ENCODE results near the gene DDR1.
"Not testable (repeated sequence)": the region's sequence is repeated elsewhere in the genome, so short reads cannot be mapped to it uniquely, and the experiment has no call there.

DDR1 gene

DNA sequence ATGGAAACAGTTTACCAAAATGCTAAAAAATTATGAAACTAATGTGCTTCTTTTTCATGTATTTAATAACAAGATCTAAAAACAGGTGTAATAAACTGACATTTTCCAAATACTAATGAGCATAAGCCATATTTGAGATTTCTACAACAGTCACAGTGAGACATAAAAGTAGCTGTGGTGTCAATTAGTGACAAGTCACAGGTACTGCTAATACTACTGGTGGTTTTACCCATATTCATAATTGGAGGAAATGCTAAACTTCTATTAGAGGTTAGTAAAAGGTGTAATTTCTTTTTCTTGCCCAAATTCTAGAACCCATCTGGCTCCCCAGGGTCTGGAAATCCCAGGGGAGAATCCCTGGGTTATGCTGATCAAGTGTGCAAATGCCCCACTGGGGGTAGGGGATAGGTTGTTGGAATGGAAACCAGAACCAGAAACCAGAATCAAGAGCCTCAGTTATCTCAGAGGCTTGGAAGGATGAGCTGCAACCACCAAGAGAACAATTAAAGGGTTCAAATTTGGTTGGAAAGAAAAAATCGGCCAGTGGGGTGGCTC lies 16.6 kb downstream of the DDR1 start:
- peaks cover 45% of the 10 kb centered on the region for H3K36me3 ChIP-seq
- no peak overlapping the region for H3K27ac ChIP-seq

DNA sequence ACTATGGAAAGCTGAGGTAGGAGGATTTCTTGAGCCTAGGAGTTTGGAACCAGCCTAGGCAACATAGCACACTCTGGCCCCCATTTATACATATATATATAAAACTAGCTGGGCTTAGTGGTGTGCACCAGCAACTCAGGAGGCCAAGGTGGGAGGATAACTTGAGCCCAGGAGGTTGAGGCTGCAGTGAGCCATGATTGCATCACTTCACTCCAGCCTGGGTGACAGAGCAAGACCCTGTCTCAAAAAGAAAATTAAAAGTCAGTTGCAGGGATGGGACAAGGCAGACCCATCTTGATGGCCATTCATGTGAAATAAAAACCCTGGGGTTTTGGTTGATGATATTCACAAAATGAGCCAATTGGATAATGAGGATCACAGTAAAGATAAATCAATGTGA lies 17.1 kb downstream of the DDR1 start:
- no peak overlapping the region for H3K27ac ChIP-seq
- TF ChIP-seq Cebpa-rat (IDR thresholded peaks at IDR 0.05): no peak
- peaks cover 40% of the 10 kb centered on the region for H3K36me3 ChIP-seq
- H3K4me1 ChIP-seq: peaks cover 17% of the 10 kb centered on the region
- no peaks in the 10 kb centered on the region for H3K27me3 ChIP-seq
- H3K4me2 ChIP-seq: no peak overlapping the region
- no peak overlapping the region for H3K4me3 ChIP-seq
- H4K20me1 ChIP-seq: no peaks in the 10 kb centered on the region
- H3K9me3 ChIP-seq: no peaks in the 10 kb centered on the region
- H3K9ac ChIP-seq: no peak overlapping the region

More for the DNA sequence above, 16.6 kb downstream of the DDR1 start:
- Histone ChIP-seq H3K27me3 (no peaks in the 10 kb centered on the region), H3K4me1 (peaks cover 17% of the 10 kb centered on the region), H3K4me3 (no peak overlapping the region), H3K9ac (no peak overlapping the region), H4K20me1 (no peaks in the 10 kb centered on the region), H3K9me3 (no peaks in the 10 kb centered on the region), H3K4me2 (no peak overlapping the region)
- no peak for TF ChIP-seq Cebpa-rat (IDR thresholded peaks at IDR 0.05)

DNA sequence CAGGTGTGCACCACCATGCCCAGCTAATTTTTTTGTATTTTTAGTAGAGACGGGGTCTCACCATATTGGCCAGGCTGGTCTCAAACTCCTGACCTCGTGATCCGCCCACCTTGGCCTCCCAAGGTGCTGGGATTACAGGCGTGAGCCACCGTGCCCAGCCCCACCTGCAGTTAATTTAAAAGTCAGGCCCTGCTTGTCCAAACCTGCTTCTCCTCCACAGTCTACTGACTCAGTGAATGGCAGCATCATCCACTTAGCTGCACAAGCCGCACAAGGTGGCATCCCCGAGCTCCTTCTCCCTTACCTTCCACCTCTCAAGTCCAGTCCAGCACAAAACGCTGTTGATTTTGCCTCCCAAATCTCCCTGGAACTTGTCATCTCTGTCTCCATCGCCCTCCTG lies 17.9 kb downstream of the DDR1 start:
- Histone ChIP-seq H3K4me2 (peak overlapping the region; percentile 50), H3K36me3 (peaks cover 34% of the 10 kb centered on the region), H3K4me1 (peaks cover 17% of the 10 kb centered on the region), H3K27ac (0 out of 2 replicates have a peak overlapping the region, but pooled peaks have one; percentile 40)
- not testable (repeated sequence) for H3K27me3 ChIP-seq, H4K20me1 ChIP-seq, H3K9me3 ChIP-seq, H3K4me3 ChIP-seq, H3K9ac ChIP-seq

DNA sequence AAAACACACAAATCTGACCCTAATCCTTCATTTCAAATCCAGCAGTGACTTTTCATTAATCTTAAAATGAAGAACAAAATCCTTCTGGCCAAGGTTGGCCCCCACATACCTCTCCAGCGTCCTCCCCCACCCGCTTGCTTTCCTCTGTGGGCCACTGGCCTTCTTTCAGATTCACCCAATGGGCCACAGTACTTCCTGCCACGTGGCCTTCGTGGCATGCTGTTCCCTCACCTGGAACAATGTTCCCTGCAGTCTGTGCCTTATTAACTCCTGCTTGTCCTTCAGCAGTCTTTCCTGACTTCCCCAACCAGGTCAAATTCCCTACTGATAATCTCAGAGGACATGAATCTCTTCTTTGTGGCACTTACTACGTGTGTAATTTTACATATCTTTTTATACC lies 18.4 kb downstream of the DDR1 start:
- Histone ChIP-seq H3K9ac (no peak overlapping the region), H3K4me2 (peak overlapping the region; percentile 50), H3K4me3 (no peak overlapping the region), H3K27ac (peak overlapping the region; percentile 40; the same call in 1 of the 2 replicates), H3K36me3 (peaks cover 29% of the 10 kb centered on the region), H4K20me1 (no peaks in the 10 kb centered on the region), H3K9me3 (no peaks in the 10 kb centered on the region), H3K4me1 (peaks cover 21% of the 10 kb centered on the region), H3K27me3 (no peaks in the 10 kb centered on the region)
- no peak for TF ChIP-seq Cebpa-rat (IDR thresholded peaks at IDR 0.05)

DNA sequence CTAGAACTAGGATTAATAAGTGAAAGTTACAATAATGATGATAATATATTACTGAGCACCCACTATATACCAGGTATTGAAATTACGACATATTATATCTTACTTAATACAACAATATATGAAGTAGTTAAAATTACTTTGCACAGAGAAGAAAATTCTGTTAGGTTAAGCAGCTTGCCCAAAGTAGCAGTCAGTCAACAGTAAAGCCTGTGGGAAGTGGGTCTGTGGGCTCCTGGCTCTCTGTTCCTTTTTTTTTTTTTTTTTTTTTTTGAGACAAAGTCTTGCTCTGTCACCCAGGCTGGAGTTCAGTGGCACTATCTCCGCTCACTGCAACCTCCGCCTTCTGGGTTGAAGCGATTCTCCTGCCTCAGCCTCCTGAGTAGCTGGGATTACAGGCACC lies 18.9 kb downstream of the DDR1 start:
- Histone ChIP-seq H3K27ac (no peak overlapping the region), H3K9me3 (no peaks in the 10 kb centered on the region), H3K36me3 (peaks cover 24% of the 10 kb centered on the region), H3K9ac (no peak overlapping the region), H3K27me3 (no peaks in the 10 kb centered on the region), H3K4me2 (peak overlapping the region; percentile 50), H3K4me3 (no peak overlapping the region), H3K4me1 (peaks cover 22% of the 10 kb centered on the region), H4K20me1 (no peaks in the 10 kb centered on the region)
- no peak for TF ChIP-seq Cebpa-rat (IDR thresholded peaks at IDR 0.05)

DNA sequence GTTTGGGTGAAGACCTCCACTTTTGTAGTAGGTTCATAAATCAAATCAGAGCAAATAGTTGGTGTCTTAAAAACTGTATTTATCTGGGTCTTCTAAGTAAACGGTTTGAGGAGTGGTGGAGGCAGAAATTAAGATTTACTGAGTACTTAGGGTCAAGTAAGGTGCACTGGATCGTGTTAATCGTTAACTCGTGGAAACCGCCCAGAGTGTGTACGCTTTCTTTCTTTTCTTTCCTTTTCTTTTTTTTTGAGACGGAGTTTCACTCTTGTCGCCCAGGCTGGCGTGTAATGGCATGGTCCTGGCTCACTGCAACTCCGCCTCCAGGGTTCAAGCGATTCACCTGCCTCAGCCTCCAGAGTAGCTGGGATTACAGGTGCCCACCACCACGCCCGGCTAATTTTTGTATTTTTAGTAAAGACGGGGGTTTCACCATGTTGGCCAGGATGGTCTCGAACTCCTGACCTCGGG lies 23.0 kb downstream of the DDR1 start:
- H4K20me1 ChIP-seq, H3K9ac ChIP-seq, H3K27me3 ChIP-seq, H3K9me3 ChIP-seq: not testable (repeated sequence)
- Histone ChIP-seq H3K27ac (0 out of 2 replicates have a peak overlapping the region, but pooled peaks have one; percentile 25), H3K4me2 (peak overlapping the region; percentile 64), H3K36me3 (peaks cover 33% of the 10 kb centered on the region), H3K4me1 (peaks cover 29% of the 10 kb centered on the region), H3K4me3 (peak overlapping the region; percentile 84)

DNA sequence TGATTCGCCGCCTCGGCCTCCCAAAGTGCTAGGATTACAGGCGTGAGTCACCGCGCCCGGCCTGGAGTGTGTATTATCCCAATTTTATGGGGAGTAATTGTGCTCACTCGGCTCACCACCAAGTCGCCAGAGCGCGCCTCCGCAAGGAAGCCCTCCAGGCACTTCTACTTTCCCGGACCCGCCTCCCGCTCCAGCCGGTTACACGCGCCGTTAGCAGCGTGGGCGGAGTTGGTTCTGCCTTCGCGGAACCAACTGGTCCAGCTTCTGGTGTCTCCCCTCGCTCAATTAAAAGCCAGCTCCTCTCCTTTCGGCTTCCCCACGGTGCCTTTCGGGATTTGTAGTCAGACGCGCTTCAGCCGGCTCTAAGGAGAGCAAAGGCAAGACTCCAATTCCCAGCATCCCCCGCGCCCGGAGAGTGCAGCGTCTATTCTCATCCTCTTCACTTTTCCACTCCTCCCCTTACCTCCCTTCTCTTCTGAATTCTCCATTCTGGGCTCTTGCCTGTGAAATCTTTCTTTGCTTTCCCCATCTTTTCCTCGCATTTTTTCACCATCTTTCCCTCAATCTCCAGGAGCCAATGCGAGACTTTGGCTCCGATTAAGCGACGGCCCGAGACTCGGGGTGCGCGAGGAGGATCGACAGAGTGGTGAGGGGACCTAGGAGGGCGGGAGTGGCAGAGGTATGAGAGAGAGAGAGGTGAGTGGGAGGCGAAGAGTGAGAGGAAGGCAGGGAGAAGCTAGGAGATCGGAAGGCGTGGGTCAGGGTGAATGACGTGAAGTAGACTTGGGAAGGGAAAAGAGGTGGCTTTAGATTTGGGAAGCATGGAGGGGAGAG lies 23.7 kb downstream of the DDR1 start, which contains the start of gene GTF2H4:
TSS of gene GTF2H4 (plus strand) at position 450 of the 834 bp plus-strand sequence.
- Histone ChIP-seq H3K9ac (peak within 1 kb of the TSS; percentile 87), H3K4me2 (peak within 1 kb of the TSS; percentile 92), H4K20me1 (no peaks in the 10 kb centered on the region), H3K27ac (peak within 1 kb of the TSS; percentile 76), H3K4me1 (peaks cover 23% of the 10 kb centered on the region), H3K27me3 (no peaks in the 10 kb centered on the region), H3K9me3 (no peaks in the 10 kb centered on the region), H3K4me3 (peak within 1 kb of the TSS; percentile 84), H3K36me3 (peaks cover 39% of the 10 kb centered on the region)
- TF ChIP-seq Cebpa-rat (IDR thresholded peaks at IDR 0.05): no peak

DNA sequence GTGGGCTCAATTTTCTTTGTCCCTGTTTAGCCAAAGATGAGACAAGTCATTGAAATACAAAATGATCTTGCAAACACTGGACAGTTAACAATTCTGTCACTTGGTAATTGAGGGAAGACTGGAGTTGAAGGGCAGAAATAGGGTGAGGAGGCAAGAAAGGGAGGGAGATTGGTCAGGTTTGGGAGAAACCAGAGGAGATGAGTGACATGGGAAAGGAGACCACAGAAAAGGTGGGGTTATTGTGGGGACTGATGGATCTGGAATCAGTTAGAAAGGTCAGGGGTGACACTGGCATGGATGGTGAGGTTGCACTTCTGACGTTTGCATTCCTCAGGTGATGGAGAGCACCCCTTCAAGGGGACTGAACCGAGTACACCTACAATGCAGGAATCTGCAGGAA lies 24.4 kb downstream of the DDR1 start:
- peak overlapping the region; percentile 76 for H3K27ac ChIP-seq
- H4K20me1 ChIP-seq: no peaks in the 10 kb centered on the region
- no peaks in the 10 kb centered on the region for H3K9me3 ChIP-seq
- no peak for TF ChIP-seq Cebpa-rat (IDR thresholded peaks at IDR 0.05)
- H3K4me3 ChIP-seq: peak overlapping the region; percentile 84
- H3K9ac ChIP-seq: peak overlapping the region; percentile 87
- peaks cover 46% of the 10 kb centered on the region for H3K36me3 ChIP-seq
- H3K4me1 ChIP-seq: peaks cover 20% of the 10 kb centered on the region
- no peaks in the 10 kb centered on the region for H3K27me3 ChIP-seq
- H3K4me2 ChIP-seq: peak overlapping the region; percentile 92

DNA sequence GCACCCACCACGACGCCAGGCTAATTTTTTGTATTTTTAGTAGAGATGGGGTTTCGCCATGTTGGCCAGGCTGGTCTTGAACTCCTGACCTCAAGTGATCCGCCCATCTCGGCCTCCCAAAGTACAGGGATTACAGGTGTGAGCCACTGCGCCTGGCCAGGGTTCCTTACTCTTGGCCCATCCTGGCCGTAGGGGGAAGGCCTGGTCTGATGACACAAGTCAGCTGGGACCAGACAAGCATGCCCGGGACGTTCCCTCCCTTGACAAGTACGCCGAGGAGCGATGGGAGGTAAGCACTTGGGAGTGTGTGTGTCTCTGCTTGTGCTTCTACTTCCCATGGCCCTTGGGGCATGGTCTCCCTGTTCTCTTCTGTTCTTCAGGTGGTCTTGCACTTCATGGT lies 26.2 kb downstream of the DDR1 start:
- peaks cover 46% of the 10 kb centered on the region for H3K36me3 ChIP-seq
- not testable (repeated sequence) for H3K9ac ChIP-seq, H3K27ac ChIP-seq, H3K9me3 ChIP-seq, H3K27me3 ChIP-seq, H3K4me3 ChIP-seq, H4K20me1 ChIP-seq, H3K4me2 ChIP-seq
- peaks cover 32% of the 10 kb centered on the region for H3K4me1 ChIP-seq
